ENCODE results near the gene SKP1. TPM values are rescaled to one million over a fixed set of nuclear protein-coding genes. Genes with fewer than 3 reads are reported as not detected.

SKP1 gene
- total RNA-seq, 2 experiments from 2014 or later = 284 to 286 TPM

DNA sequence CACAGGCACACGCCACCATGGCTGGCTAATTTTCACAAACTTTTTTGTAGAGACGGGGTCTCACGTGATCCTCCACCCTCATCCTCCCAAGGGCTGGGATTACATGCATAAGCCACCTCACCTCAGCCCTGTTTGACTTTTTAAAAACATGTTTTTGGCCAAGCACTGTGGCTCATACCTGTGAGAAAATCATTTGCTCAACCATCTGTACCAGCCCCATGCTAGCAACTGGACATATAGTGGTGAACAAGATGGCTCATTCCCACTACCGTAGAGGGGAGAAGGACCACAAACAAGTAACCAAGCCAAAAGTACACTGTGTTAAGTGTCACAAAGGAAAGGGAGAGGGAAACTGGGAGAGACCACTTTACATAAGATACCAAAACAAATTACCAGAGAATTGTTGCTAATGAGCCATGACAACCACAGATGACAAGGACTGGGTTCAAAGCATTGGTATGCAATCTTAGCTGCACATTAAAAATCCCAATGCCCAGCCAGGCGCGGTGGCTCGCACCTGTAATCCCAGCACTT lies 29.9 kb upstream of the SKP1 start:
- Mint-ChIP-seq H3K27me3 (no peaks in the 10 kb centered on the region), H3K36me3 (peaks cover 28% of the 10 kb centered on the region), H3K4me1 (ENCODE audit: low read depth) (peaks cover 26% of the 10 kb centered on the region), H3K9me3 (no peaks in the 10 kb centered on the region), H3K4me3 (no peak overlapping the region), H3K27ac (no peak overlapping the region)
- CTCF ChIA-PET = no interaction called here
- DNase-seq = no peak
- intact Hi-C loops (cut with micrococcal nuclease) = no loop called here
- POLR2A ChIA-PET = no interaction called here

DNA sequence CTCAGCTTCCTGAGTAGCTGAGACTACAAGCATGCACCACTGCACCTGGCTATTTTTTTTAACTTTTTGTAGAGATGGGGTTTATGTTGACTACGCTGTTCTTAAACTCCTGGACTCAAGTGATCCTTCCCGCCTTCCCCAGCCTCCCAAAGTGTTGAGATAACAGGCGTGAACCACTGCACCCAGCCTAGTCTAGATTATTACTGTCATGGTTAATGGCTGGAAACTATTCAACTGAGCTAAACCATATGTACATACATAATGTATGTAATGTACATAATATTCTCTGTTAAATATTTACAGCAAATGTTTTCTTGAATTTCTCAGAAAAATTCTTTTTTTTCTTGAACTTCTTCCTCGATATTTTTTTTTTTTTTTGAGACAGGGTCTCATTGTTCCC lies 27.8 kb upstream of the SKP1 start:
- ChIA-PET CTCF (interaction anchor here (0.5 to 1.3 kb wide), 4 partner anchors 85 to 382 kb away, joined by 3 to 6 read pairs (median 4); no protein-coding TSS in a partner anchor), POLR2A (interaction anchor here (0.8 kb wide), 1 partner anchor 27 kb away, joined by 3 read pairs; no protein-coding TSS in a partner anchor)
- intact Hi-C loops (cut with micrococcal nuclease) = no loop called here
- Mint-ChIP-seq H3K9me3 (no peaks in the 10 kb centered on the region), H3K36me3 (peaks cover 47% of the 10 kb centered on the region), H3K27ac (no peak overlapping the region), H3K4me1 (ENCODE audit: low read depth) (peaks cover 18% of the 10 kb centered on the region), H3K4me3 (no peak overlapping the region), H3K27me3 (no peaks in the 10 kb centered on the region)
- DNase-seq = no peak

DNA sequence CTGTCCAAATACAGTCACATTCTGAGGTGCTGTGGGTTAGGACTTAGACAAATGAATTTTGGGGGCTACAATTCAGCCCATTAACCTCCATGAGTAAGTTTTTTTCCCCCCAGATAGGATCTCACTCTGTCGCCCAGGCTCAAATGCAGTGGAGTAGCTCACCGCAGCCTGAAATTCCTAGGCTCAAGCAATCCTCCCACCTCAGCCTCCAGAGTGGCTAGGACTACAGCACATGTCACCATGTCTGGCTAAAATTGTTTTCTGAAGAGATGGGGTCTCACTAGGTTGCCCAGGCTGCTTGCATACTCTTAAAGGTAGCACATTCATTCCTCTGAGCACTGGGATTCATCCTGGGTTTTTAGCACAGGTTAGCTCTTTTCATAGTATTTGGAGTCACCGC lies 26.9 kb upstream of the SKP1 start:
- Mint-ChIP-seq H3K4me3 (no peak overlapping the region), H3K27ac (no peak overlapping the region), H3K27me3 (no peaks in the 10 kb centered on the region), H3K36me3 (peaks cover 56% of the 10 kb centered on the region), H3K9me3 (no peaks in the 10 kb centered on the region), H3K4me1 (ENCODE audit: low read depth) (peaks cover 10% of the 10 kb centered on the region)
- no peak for DNase-seq
- POLR2A ChIA-PET = no interaction called here
- CTCF ChIA-PET = interaction anchor here (0.6 to 1.5 kb wide), 4 partner anchors 21 to 383 kb away, joined by 3 to 6 read pairs (median 4); no protein-coding TSS in a partner anchor
- intact Hi-C loops (cut with micrococcal nuclease) = no loop called here

DNA sequence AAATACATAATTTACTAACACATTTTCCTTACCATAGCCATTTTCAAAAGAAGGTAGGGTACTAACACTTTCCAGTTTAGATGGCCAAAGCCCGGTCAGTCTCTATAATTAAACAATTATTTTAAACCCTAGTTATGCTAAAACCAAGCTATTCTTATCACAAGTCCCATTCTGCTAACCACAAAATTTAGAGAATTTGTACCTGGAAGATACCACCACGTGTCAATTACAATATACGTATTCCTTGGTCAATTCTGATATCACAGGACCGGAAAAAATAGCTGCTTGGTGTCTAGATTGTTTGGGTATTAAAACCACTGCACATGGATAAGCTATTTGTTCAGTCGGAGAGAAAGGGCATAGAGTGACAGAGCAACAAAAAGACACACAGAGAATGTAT lies 18.9 kb upstream of the SKP1 start:
- no peak overlapping the region for H3K4me3 Mint-ChIP-seq
- no peak overlapping the region for H3K27ac Mint-ChIP-seq
- intact Hi-C loops (cut with micrococcal nuclease) = no loop called here
- peaks cover 42% of the 10 kb centered on the region for H3K36me3 Mint-ChIP-seq
- H3K4me1 Mint-ChIP-seq (ENCODE audit: low read depth) = no peaks in the 10 kb centered on the region
- no peaks in the 10 kb centered on the region for H3K27me3 Mint-ChIP-seq
- no peaks in the 10 kb centered on the region for H3K9me3 Mint-ChIP-seq
- ChIA-PET POLR2A (no interaction called here), CTCF (interaction anchor here (0.6 to 2.8 kb wide), 2 partner anchors 12 to 14 kb away, joined by 5 to 13 read pairs; no protein-coding TSS in a partner anchor)
- no peak for DNase-seq

DNA sequence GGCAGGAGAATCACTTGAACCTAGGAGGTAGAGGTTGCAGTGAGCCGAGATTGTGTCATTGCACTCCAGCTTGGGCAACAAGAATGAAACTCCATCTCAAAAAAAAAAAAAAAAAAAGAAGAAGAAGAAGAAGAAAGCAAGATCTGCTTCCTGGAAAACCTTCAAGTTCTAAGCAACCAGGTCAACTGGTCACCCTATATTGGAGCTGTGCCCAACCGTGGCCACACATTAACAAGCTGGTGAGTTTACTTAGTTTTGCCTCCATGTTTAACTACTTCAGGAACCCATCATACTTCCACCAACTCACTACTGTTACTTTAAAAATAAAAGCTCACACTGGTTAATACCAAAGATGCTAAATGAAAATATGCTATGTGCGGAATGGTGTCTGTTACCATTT lies 12.3 kb upstream of the SKP1 start:
- intact Hi-C loops (cut with micrococcal nuclease) = no loop called here
- no peaks in the 10 kb centered on the region for H3K9me3 Mint-ChIP-seq
- no peak overlapping the region for H3K4me3 Mint-ChIP-seq
- H3K36me3 Mint-ChIP-seq = peaks cover 2% of the 10 kb centered on the region
- no peaks in the 10 kb centered on the region for H3K4me1 Mint-ChIP-seq (ENCODE audit: low read depth)
- ChIA-PET CTCF (interaction anchor here (8.5 kb wide), 1 partner anchor 101 kb away, joined by 122 read pairs; no protein-coding TSS in a partner anchor), POLR2A (interaction anchor here (1.2 to 2.1 kb wide), 2 partner anchors 12 kb away, joined by 6 to 9 read pairs; partner anchors contain the start of gene SKP1)
- no peaks in the 10 kb centered on the region for H3K27me3 Mint-ChIP-seq
- H3K27ac Mint-ChIP-seq = no peak overlapping the region
- no peak for DNase-seq

DNA sequence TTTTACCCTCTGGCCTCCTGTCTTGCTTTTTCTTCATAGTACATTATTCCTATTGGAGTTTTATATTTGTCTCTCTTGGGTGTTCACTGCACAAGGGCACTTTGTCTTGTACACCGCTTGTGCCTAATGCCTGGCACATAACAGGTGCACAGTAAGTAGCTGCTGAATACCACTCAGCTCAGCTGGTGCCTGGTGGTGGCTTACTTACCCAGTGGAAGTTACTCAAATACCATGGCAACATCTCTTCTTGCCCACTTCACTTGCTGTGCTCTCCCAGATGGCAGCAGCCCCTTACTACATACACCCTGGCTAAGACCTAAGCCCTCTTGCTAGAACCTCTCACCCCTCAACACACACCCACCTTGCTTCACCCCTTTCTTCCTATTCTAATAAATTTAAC lies 11.3 kb upstream of the SKP1 start:
- H3K27me3 Mint-ChIP-seq = no peaks in the 10 kb centered on the region

DNA sequence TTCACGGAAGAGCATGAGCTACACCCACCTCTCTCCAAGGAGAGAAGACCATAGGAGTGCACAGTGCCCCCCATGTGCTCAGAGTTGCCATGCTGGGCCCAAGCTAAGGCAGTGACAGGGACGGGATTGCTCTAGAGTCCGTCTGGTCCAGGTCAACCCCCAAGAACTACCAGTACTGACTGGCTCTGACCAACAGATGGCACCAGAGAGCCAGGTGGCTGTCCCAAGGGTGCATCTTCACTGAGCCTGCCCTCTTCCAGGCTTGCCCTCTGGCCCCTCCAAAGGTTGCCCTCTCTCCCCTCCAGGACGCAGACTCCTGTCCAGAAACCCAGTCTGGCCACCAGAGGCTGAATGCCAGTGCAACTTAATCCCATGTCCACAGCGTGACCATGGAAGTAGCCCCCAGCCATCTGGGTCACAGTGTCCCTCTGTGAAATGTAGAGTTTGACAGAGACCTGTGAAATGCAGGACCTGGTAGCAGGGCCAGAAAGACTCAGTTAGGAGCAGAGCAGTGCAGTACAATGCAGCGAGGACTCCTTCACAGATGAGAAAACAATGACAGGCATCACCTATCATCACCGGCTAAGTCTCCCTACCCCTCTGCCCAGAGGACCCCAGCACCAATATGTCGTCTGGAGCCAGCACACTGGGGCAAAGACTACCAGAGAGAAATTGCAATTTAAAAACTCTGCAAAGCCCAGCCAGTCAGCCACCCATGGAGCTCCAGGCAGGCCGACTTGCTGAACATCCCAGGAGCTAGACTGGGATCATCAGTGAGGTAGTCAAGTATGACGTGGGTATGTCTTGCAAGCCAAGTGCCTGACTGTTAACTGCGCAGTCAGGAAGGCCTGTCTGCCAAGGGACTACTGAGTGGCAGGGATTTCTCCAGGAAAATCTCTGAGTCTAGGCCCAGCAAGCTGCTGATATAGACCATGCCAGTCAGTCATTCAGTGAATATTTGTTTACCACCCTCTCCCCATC lies 7.7 kb upstream of the SKP1 start:
- Mint-ChIP-seq H3K4me1 (ENCODE audit: low read depth) (no peaks in the 10 kb centered on the region), H3K27me3 (no peaks in the 10 kb centered on the region), H3K4me3 (no peak overlapping the region), H3K9me3 (no peaks in the 10 kb centered on the region), H3K27ac (no peak overlapping the region), H3K36me3 (no peaks in the 10 kb centered on the region)
- ChIA-PET POLR2A (no interaction called here), CTCF (interaction anchor here (0.7 to 8.5 kb wide), 21 partner anchors 9 to 403 kb away, joined by 3 to 122 read pairs (median 6); partner anchors contain the start of gene PPP2CA)
- DNase-seq = peak; percentile 86
- intact Hi-C loops (cut with micrococcal nuclease) = loop anchor here (1.0 to 2.0 kb wide), 2 partner anchors 105 to 402 kb away; no protein-coding TSS in a partner anchor

More for the DNA sequence above, 11.3 kb upstream of the SKP1 start:
- intact Hi-C loops (cut with micrococcal nuclease) = no loop called here
- Mint-ChIP-seq H3K27ac (no peak overlapping the region), H3K4me3 (no peak overlapping the region), H3K9me3 (no peaks in the 10 kb centered on the region), H3K36me3 (peaks cover 2% of the 10 kb centered on the region), H3K4me1 (ENCODE audit: low read depth) (no peaks in the 10 kb centered on the region)
- DNase-seq = no peak
- CTCF ChIA-PET = interaction anchor here (8.5 kb wide), 1 partner anchor 102 kb away, joined by 122 read pairs; no protein-coding TSS in a partner anchor
- POLR2A ChIA-PET = interaction anchor here (2.1 kb wide), 1 partner anchor 11 kb away, joined by 9 read pairs; the partner anchor contains the start of gene SKP1

DNA sequence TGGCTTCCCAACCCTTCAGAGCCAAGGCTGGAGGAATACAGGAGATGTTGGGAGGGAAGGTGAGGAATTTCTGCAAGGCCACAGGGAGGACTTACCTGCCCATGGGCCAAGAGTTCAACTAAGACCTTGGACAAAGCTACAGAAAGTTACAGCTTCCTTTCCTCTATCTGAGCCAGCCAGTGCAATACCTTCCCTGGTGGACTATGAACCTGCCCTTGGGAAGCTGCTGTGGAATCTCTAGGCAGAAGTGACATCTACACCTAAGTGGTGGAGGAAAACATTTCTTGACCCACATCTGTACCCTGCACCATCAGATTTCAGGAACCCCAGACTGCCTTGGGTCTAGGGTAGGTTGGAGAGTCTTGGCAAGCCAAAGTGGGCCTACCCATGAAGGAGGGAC lies 6.7 kb upstream of the SKP1 start:
- intact Hi-C loops (cut with micrococcal nuclease) = no loop called here
- H3K4me3 Mint-ChIP-seq = no peak overlapping the region
- ChIA-PET CTCF (interaction anchor here (0.7 to 8.5 kb wide), 18 partner anchors 8 to 404 kb away, joined by 3 to 122 read pairs (median 6); partner anchors contain the start of gene PPP2CA), POLR2A (no interaction called here)
- H3K9me3 Mint-ChIP-seq = no peaks in the 10 kb centered on the region
- no peaks in the 10 kb centered on the region for H3K4me1 Mint-ChIP-seq (ENCODE audit: low read depth)
- no peaks in the 10 kb centered on the region for H3K27me3 Mint-ChIP-seq
- no peak for DNase-seq
- no peak overlapping the region for H3K27ac Mint-ChIP-seq
- no peaks in the 10 kb centered on the region for H3K36me3 Mint-ChIP-seq

DNA sequence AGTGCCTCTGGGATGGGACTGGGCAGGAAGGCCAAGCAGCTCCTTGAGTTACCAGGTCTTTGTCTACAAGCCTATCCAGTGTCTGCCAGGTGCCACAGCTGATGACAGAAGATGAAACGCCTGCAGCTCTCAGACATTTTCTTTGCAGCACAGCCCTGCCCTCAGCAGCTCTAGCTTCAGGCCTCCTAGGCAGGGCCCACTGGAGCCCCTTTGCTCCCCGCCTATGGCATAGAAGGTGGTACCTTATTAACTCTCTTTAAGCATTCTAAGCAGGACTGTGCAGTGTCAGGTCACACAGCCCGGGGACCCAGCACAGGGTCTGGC lies 1.3 kb upstream of the SKP1 start:
- no peak overlapping the region for H3K27ac Mint-ChIP-seq
- intact Hi-C loops (cut with micrococcal nuclease) = loop anchor here (10.0 kb wide), 1 partner anchor 347 kb away; the partner anchor contains the start of gene JADE2
- peaks cover 11% of the 10 kb centered on the region for H3K36me3 Mint-ChIP-seq

DNA sequence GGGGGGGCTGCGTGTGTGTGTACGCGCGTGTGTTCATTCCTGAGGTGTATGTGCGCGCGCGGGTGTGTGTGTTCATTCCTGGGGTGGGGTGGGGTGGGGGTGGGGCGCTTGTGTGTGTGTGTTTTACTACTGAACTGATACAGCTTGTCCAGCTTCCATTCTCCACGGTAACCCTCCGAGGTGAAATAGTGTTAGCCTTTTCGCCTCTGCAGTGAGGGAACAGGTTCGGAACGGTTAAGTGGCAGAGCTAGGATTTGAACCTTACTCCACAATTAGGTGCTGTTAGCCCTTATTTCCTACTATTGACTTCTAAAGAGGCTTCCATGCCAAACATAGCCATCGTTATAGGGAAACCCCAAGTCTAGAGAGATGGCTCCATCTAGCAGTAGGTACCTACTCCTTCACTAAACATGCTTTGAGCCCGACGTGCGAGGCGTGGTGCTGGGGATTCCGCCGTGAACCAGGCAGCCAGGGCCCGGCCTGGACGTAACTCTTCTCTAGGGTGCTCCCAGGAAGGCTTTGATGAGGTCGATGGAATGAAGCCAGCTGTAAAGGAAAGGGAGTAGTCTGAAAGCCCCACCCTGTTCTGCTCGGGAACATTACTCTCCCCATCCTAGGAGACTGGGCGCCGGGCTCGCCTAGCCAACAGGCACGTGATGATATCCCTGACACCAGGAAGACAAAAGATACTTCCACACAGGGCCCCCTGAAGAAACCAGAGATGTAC lies 782 bp upstream of the SKP1 start:
- no peaks in the 10 kb centered on the region for H3K27me3 Mint-ChIP-seq
- no peaks in the 10 kb centered on the region for H3K9me3 Mint-ChIP-seq

More for the DNA sequence above, 1.3 kb upstream of the SKP1 start:
- ChIA-PET CTCF (interaction anchor here (0.8 to 2.9 kb wide), 4 partner anchors 14 to 111 kb away, joined by 3 to 9 read pairs (median 5); partner anchors contain the start of gene PPP2CA), POLR2A (interaction anchor here (0.7 to 2.3 kb wide), 3 partner anchors 10 to 24 kb away, joined by 3 to 11 read pairs (median 9); no protein-coding TSS in a partner anchor)
- Mint-ChIP-seq H3K4me3 (peak overlapping the region; percentile 95), H3K4me1 (ENCODE audit: low read depth) (peaks cover 25% of the 10 kb centered on the region), H3K9me3 (no peaks in the 10 kb centered on the region), H3K27me3 (no peaks in the 10 kb centered on the region)
- no peak for DNase-seq

DNA sequence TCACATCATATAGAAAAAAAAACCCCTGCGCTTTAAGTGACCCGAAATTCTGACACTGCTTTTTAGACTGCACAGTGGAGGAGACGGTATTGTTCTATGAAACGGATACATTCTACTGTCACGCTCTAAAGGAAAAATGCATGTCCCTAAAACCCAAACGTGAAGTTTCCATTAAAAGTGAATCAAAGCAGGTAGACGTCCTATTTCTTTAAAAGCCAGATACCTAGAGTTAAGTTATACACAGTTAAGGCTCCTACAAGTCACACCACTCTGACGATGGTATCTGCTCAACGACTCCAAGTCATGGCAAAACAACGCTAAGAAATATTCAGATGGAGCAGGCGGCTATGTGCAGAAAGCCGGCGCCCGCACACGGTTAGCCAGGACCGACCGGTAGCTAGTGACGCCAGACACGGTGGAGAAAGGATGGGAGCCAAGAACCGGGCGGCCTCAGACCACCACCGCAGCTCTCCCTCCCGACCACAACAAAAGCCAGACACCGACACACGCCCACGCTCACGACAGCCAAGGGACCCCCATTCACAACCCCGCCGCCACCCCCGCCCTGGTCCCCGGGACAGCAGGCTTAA lies 734 bp downstream of the SKP1 start:
- no peaks in the 10 kb centered on the region for H3K9me3 Mint-ChIP-seq
- peak overlapping the region; percentile 96 for H3K27ac Mint-ChIP-seq
- H3K27me3 Mint-ChIP-seq = no peaks in the 10 kb centered on the region
- peak; percentile 61 for DNase-seq
- H3K4me1 Mint-ChIP-seq (ENCODE audit: low read depth) = peaks cover 39% of the 10 kb centered on the region
- ChIA-PET CTCF (interaction anchor here (0.5 to 2.9 kb wide), 6 partner anchors 8 to 676 kb away, joined by 3 to 10 read pairs (median 4); no protein-coding TSS in a partner anchor), POLR2A (interaction anchor here (0.6 to 2.9 kb wide), 15 partner anchors 12 to 196 kb away, joined by 3 to 42 read pairs (median 4); partner anchors contain the start of genes PPP2CA, UBE2B and VDAC1)
- peak overlapping the region; percentile 95 for H3K4me3 Mint-ChIP-seq
- intact Hi-C loops (cut with micrococcal nuclease) = loop anchor here (1.0 to 10.0 kb wide), 4 partner anchors 63 to 349 kb away; partner anchors contain the start of genes JADE2 and UBE2B
- H3K36me3 Mint-ChIP-seq = peaks cover 24% of the 10 kb centered on the region

More for the DNA sequence above, 782 bp upstream of the SKP1 start:
- ChIA-PET CTCF (interaction anchor here (0.8 to 2.9 kb wide), 8 partner anchors 14 to 675 kb away, joined by 3 to 10 read pairs (median 4); partner anchors contain the start of gene PPP2CA), POLR2A (interaction anchor here (0.5 to 2.9 kb wide), 23 partner anchors 8 to 432 kb away, joined by 3 to 42 read pairs (median 6); partner anchors contain the start of genes PPP2CA, UBE2B and VDAC1)
- peaks cover 26% of the 10 kb centered on the region for H3K4me1 Mint-ChIP-seq (ENCODE audit: low read depth)
- DNase-seq = no peak
- peak overlapping the region; percentile 96 for H3K27ac Mint-ChIP-seq
- H3K36me3 Mint-ChIP-seq = peaks cover 12% of the 10 kb centered on the region
- intact Hi-C loops (cut with micrococcal nuclease) = loop anchor here (1.0 to 10.0 kb wide), 6 partner anchors 49 to 581 kb away; partner anchors contain the start of genes CAMLG, DDX46, JADE2 and PPP2CA
- peak overlapping the region; percentile 95 for H3K4me3 Mint-ChIP-seq

Data from activated CD4-positive, alpha-beta memory T cell treated with anti-CD3 and anti-CD28 coated beads for 36 hours (primary cell).